H9 (cell line): Measurements from ENCODE around the gene TSPAN2. TPM values are rescaled to one million over a fixed set of nuclear protein-coding genes. Genes with fewer than 3 reads are reported as not detected.

Experiments
- DNase-seq: peaks from one replicate; pipeline ENCODE4 v3.0.0-alpha.2; 2017
- H2AFZ ChIP-seq: one replicate; pipeline ENCODE4 v1.6.1; 2013; ENCODE audit warnings: mild to moderate bottlenecking, low read length, control low read depth, moderate library complexity
- H2AK5ac ChIP-seq: 2 replicates; pipeline ENCODE4 v1.6.1; 2013; ENCODE audit warnings: low read length, control low read depth, mixed read lengths; ENCODE audit not compliant: insufficient read length
- H2BK120ac ChIP-seq: one replicate; pipeline ENCODE4 v1.6.1; 2013; ENCODE audit warnings: low read depth, mild to moderate bottlenecking, low read length, control low read depth, inconsistent platforms; ENCODE audit not compliant: poor library complexity, severe bottlenecking
- H2BK12ac ChIP-seq: 2 replicates; pipeline ENCODE4 v1.6.1; 2013; ENCODE audit warnings: low read length, control low read depth, mixed read lengths, low read depth; ENCODE audit not compliant: insufficient read length
- H2BK15ac ChIP-seq: 2 replicates; pipeline ENCODE4 v1.6.1; 2013; ENCODE audit warnings: low read depth, low read length, control low read depth
- H2BK20ac ChIP-seq: one replicate; pipeline ENCODE4 v1.6.1; 2013; ENCODE audit warnings: low read depth, mild to moderate bottlenecking, low read length, control low read depth, inconsistent platforms; ENCODE audit not compliant: poor library complexity, severe bottlenecking
- H2BK5ac ChIP-seq: 2 replicates; pipeline ENCODE4 v1.6.1; 2013; ENCODE audit warnings: low read length, control low read depth, mixed read lengths; ENCODE audit not compliant: insufficient read length
- H3K14ac ChIP-seq: 2 replicates; pipeline ENCODE4 v1.6.1; 2013; ENCODE audit warnings: low read length, control low read depth; ENCODE audit not compliant: insufficient read depth
- H3K18ac ChIP-seq: 2 replicates; pipeline ENCODE4 v1.6.1; 2013; ENCODE audit warnings: low read depth, mild to moderate bottlenecking, mixed read lengths, low read length, control low read depth; ENCODE audit not compliant: insufficient read length
- H3K23ac ChIP-seq: 2 replicates; pipeline ENCODE4 v1.6.1; 2013; ENCODE audit warnings: low read length, control low read depth, mixed read lengths, low read depth; ENCODE audit not compliant: insufficient read length
- H3K23me2 ChIP-seq: 2 replicates; pipeline ENCODE4 v1.6.1; 2013; ENCODE audit warnings: low read depth, mild to moderate bottlenecking, mixed read lengths, low read length, control low read depth; ENCODE audit not compliant: insufficient read length, poor library complexity, severe bottlenecking
- H3K27ac ChIP-seq: 2 replicates; pipeline ENCODE4 v1.5.1; 2013; ENCODE audit warnings: low read length, control low read depth, mixed read lengths, low read depth; ENCODE audit not compliant: insufficient read length
- H3K27me3 ChIP-seq: 2 replicates; pipeline ENCODE4 v1.6.1; 2013; ENCODE audit warnings: low read length, control low read depth, inconsistent platforms; ENCODE audit not compliant: insufficient read depth
- H3K4ac ChIP-seq: 2 replicates; pipeline ENCODE4 v1.6.1; 2013; ENCODE audit warnings: low read depth, mild to moderate bottlenecking, control low read depth, inconsistent platforms, low read length, moderate library complexity
- H3K4me1 ChIP-seq: 2 replicates; pipeline ENCODE4 v1.6.1; 2013; ENCODE audit warnings: low read length, control low read depth, inconsistent platforms; ENCODE audit not compliant: insufficient read depth
- H3K4me2 ChIP-seq: 2 replicates; pipeline ENCODE4 v1.6.1; 2013; ENCODE audit warnings: low read length, control low read depth, mixed read lengths; ENCODE audit not compliant: insufficient read length, insufficient read depth
- H3K56ac ChIP-seq: 2 replicates; pipeline ENCODE4 v1.6.1; 2013; ENCODE audit warnings: low read depth, mild to moderate bottlenecking, mixed read lengths, low read length, control low read depth; ENCODE audit not compliant: insufficient read length
- H3K79me1 ChIP-seq: 2 replicates; pipeline ENCODE4 v1.6.1; 2013; ENCODE audit warnings: low read depth, mild to moderate bottlenecking, moderate library complexity, low read length, control low read depth, inconsistent platforms; ENCODE audit not compliant: insufficient read depth, poor library complexity, severe bottlenecking
- H3K79me2 ChIP-seq: 2 replicates; pipeline ENCODE4 v1.6.1; 2013; ENCODE audit warnings: low read length, control low read depth, inconsistent platforms; ENCODE audit not compliant: insufficient read depth
- H3K9ac ChIP-seq: 2 replicates; pipeline ENCODE4 v1.6.1; 2013; ENCODE audit warnings: low read length, control low read depth, mixed read lengths; ENCODE audit not compliant: insufficient read length; ENCODE audit errors: extremely low read depth
- H3K9me3 ChIP-seq: one replicate; pipeline ENCODE4 v1.6.1; 2013; ENCODE audit warnings: low read depth, low read length, inconsistent platforms; ENCODE audit not compliant: control insufficient read depth
- H3T11ph ChIP-seq: one replicate; pipeline ENCODE4 v1.6.1; 2013; ENCODE audit warnings: mild to moderate bottlenecking, low read length, control low read depth, inconsistent platforms
- H4K20me1 ChIP-seq: one replicate; pipeline ENCODE4 v1.6.1; 2013; ENCODE audit not compliant: control insufficient read depth, insufficient read length, insufficient read depth
- H4K5ac ChIP-seq: 2 replicates; pipeline ENCODE4 v1.6.1; 2013; ENCODE audit warnings: low read depth, mild to moderate bottlenecking, mixed read lengths, low read length, control low read depth; ENCODE audit not compliant: insufficient read length
- H4K8ac ChIP-seq: replicated peaks from 2 replicates; pipeline ENCODE4 v1.6.1; 2013; ENCODE audit warnings: low read length, control low read depth, mixed read lengths, low read depth; ENCODE audit not compliant: insufficient read length
- H4K91ac ChIP-seq: 2 replicates; pipeline ENCODE4 v1.6.1; 2013; ENCODE audit warnings: low read depth, mild to moderate bottlenecking, moderate library complexity, mixed read lengths, low read length, control low read depth; ENCODE audit not compliant: insufficient read length
- H3K27ac Mint-ChIP-seq, 3 experiments: 2 replicates in 2 of 3; 3 replicates in 1 of 3; pipeline ENCODE4 v1.8.0; 2020 to 2021; ENCODE audit warnings: mixed read lengths in 3 of 3, mild to moderate bottlenecking in 1 of 3, moderate library complexity in 1 of 3
- H3K27me3 Mint-ChIP-seq: 2 replicates; pipeline ENCODE4 v1.8.0; 2021; ENCODE audit warnings: low read depth, mild to moderate bottlenecking, moderate library complexity, mixed read lengths
- H3K36me3 Mint-ChIP-seq, 3 experiments: 2 replicates in 2 of 3; 3 replicates in 1 of 3; pipeline ENCODE4 v1.8.0; 2020 to 2021; ENCODE audit warnings: low read depth in 3 of 3, mixed read lengths in 3 of 3; ENCODE audit not compliant: insufficient read depth in 1 of 3
- H3K4me1 Mint-ChIP-seq, 2 experiments: 2 replicates each; pipeline ENCODE4 v1.8.0; 2020; ENCODE audit warnings: mixed read lengths in 2 of 2
- H3K4me3 Mint-ChIP-seq, 2 experiments: 2 replicates in 1 of 2; 3 replicates in 1 of 2; pipeline ENCODE4 v1.8.0; 2020 to 2021; ENCODE audit warnings: mild to moderate bottlenecking in 2 of 2, mixed read lengths in 2 of 2, moderate library complexity in 1 of 2
- H3K9me3 Mint-ChIP-seq, 2 experiments: 2 replicates in 1 of 2; 3 replicates in 1 of 2; pipeline ENCODE4 v1.8.0; 2020; ENCODE audit warnings: mild to moderate bottlenecking in 2 of 2, mixed read lengths in 2 of 2, moderate library complexity in 1 of 2
- CTCF ChIP-seq: fragments of 200-600 bp; sonication (generic); conservative IDR thresholded peaks from 3 replicates; pipeline ENCODE4 v1.8.0; 2021; ENCODE audit warnings: antibody characterized with exemption, mild to moderate bottlenecking
- WGBS: extraction: QIAGEN DNeasy Blood & Tissue Kit; methylation state at CpG from one replicate; pipeline ENCODE4 v1.1.7; 2013; ENCODE audit warnings: missing lambda C conversion rate, low lambda C conversion rate, mixed read lengths; ENCODE audit not compliant: insufficient read length; ENCODE audit errors: extremely low coverage; 5-methylcytosine and 5-hydroxymethylcytosine counted together
- total RNA-seq: library from RNA; stranded (reverse); gene quantifications from 2 replicates; pipeline ENCODE4 v1.2.1, GENCODE V29; 2021

TSPAN2 gene
- total RNA-seq, 1 experiment from 2014 or later, result 10.8 TPM

DNA sequence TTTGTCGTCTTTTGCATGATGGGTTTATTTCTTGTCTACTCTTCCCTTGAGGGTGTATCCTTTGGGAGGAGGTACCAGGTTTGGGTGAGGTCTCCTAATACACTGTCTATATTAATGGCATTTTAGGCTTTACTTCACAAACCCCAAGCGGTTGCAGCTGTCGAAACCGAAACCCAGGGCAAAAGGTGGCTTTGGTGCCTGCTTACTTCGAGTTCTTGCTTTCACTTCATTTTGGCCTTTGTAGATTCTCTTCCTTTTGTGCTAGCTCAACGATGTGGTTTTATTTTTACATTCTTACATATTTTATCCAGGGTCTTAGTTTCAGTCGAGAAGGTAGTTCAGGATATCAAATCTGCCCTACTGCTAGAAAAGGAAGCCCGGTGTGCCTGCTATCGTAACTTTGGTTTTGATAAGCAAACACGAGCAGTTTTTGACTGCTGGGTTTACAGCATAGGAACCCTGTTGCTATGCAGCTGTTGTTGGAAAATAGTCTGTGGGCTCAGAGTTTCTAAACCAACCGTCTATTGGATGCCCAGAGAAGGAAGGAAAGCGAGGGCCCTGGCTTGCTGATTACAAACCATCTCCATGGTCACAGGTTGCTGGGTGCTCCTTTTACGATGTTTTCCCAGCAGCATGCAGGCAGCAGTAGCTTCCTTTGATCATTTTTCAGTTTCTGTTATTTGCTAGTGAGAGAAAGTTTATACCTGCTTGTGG lies 9.8 kb upstream of the TSPAN2 start:
- Mint-ChIP-seq H3K4me1 (peaks cover 23 to 24% of the 10 kb centered on the region in 2 experiments), H3K4me3 (no peak overlapping the region), H3K27ac (0 out of 7 replicates have a peak overlapping the region, but pooled peaks of 1 of the 3 experiments have one; percentile 23), H3K9me3 (no peaks in the 10 kb centered on the region; a peak in 1 of 5 replicates), H3K27me3 (no peaks in the 10 kb centered on the region; the same call in 1 of the 2 replicates), H3K36me3 (no peaks in the 10 kb centered on the region)
- Histone ChIP-seq H3K9ac (no peak overlapping the region), H4K91ac (no peak overlapping the region), H3K27ac (no peak overlapping the region), H3K14ac (peak overlapping the region; percentile 49; the same call in 1 of the 2 replicates), H3K18ac (peak overlapping the region; percentile 46), H2BK5ac (no peak overlapping the region), H3K23ac (no peak overlapping the region), H2BK20ac (peak overlapping the region; percentile 76), H2BK120ac (peak overlapping the region; percentile 54), H3K79me1 (no peaks in the 10 kb centered on the region), H3K79me2 (no peaks in the 10 kb centered on the region), H2BK12ac (peak overlapping the region; percentile 6), H3K4me2 (no peak overlapping the region), H3K4me1 (peaks cover 3% of the 10 kb centered on the region; the same call in 1 of the 2 replicates), H3K27me3 (no peaks in the 10 kb centered on the region), H3K56ac (no peak overlapping the region), H4K8ac (no peak overlapping the region), H4K5ac (no peak overlapping the region), H3T11ph (no peak overlapping the region), H2AFZ (peak overlapping the region; percentile 91), H3K4ac (no peak overlapping the region; the same call in 1 of the 2 replicates), H2AK5ac (no peak overlapping the region), H4K20me1 (no peaks in the 10 kb centered on the region), H3K23me2 (no peaks in the 10 kb centered on the region), H3K9me3 (no peaks in the 10 kb centered on the region), H2BK15ac (no peak overlapping the region)
- no CpG with 5 or more reads among the region's 13 CpGs for WGBS
- no peak for TF ChIP-seq CTCF
- no peak for DNase-seq
